Activated CD8-positive, alpha-beta memory T cell treated with anti-CD3 and anti-CD28 coated beads for 1 hour (primary cell): ENCODE data around the gene TXN.
"Not testable (repeated sequence)": the region's sequence is repeated elsewhere in the genome, so short reads cannot be mapped to it uniquely, and the experiment has no call there.

Experiments used
- DNase-seq, 2 donors: peaks; one replicate each; pipeline ENCODE4 v3.0.0-alpha.2; 2020; ENCODE audit warnings: low read depth in 1 of 2; ENCODE audit errors: extremely low read depth in 1 of 2

The TXN gene

DNA sequence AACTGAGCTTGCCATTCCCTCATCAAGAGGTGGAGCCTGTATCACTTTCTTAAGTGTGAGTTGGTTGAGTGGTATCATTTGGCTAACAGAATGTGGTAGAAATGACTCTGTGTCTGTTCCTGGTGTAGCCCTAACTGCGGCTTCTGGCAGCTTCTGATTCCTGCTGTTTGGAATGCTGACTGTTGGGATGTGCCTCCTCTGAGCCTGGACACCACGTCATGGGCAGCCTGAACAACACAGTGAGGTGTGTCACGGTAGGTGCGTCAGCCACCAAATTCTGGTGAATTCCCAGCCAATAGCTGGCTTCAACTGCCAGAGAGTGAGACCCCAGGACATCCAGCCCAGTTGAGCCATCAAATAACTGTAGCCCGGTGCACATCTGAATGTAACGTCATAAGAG lies 42.2 kb downstream of the TXN start:
- no peak for DNase-seq

DNA sequence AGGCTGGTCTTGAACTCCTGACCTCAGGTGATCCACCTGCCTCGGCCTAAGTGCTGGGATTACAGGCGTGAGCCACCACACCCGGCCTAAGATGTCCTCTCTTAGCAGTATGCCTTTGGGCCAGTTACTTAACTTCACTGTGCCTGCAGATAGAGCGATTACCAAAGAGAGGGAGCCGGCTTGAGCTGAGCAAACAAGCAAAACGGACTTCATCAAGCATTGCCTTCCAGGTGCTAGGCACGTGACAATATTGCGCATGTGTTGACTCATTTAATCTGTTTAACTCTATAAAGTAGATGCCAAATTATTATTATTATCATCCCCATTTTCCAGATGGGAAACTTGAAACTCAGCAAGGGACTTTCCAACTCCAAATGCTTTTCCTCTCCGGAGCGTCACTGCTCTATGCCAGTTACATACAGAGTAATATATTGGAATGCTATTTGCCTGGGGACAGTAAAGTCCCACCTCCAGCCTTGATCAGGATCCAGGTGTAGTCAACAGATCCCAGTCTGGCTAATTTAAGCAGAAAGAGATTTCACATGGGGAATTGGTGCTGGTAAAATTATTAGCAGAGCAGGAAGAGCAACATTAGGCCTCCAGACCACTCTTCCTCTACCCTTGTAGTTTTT lies 42.8 kb downstream of the TXN start:
- no peak for DNase-seq

GRCh38 chr9:110208031-110208430 lies 48.3 kb downstream of the TXN start, which contains the start of gene C9orf152:
TSS of gene C9orf152 (minus strand) at chr9:110208159. CDS start at chr9:110207579, 580 bp downstream.
- no peak for DNase-seq

- DNase-seq: no peak
Measured at GRCh38 chr9:110207071-110207641, 49.2 kb downstream of the TXN start.

- DNase-seq: no peak
Measured at GRCh38 chr9:110206389-110206788, 49.9 kb downstream of the TXN start.

- not testable (repeated sequence) for DNase-seq
Measured at GRCh38 chr9:110205612-110206011, 50.7 kb downstream of the TXN start.

GRCh38 chr9:110202232-110202631 lies 54.1 kb downstream of the TXN start:
- DNase-seq: no peak

DNA sequence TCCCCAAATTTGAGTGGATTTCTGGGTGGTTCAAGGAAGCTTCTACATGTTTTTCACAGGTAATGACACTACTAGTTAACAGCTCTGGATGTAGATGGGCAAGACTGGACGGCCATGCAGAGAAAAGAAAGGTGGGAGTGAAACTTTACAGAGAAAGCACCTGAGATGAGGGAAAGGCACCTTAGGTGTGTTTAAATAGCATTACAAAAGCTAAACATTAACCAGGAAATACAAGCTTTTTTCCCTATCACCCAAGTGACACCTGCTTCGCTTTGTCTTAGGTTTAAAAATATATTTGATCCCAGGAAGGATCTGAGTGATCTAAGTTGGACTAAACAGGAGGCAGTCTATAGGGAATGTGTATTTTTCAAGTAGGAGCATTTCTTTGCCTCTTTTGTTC lies 56.7 kb downstream of the TXN start:
- DNase-seq: no peak

DNA sequence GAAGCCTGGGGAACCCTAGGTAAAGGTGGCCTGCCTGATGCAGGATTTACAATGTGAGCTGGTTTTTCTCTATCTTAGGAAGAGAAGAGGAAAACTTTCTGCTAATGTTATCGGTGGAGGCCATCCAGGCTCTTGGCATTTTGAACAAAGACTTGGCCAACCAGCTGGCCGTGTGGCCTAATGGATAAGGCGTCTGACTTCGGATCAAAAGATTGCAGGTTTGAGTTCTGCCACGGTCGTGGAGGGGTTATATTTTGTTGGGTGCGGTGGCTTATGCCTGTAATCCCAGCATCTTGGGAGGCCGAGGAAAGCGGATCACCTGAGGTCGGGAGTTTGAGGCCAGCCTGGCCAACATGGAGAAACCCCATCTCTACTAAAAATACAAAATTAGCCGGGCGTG lies 58.0 kb downstream of the TXN start:
- DNase-seq: no peak

- no peak for DNase-seq
Measured at GRCh38 chr9:110197330-110198187, 58.7 kb downstream of the TXN start.

- not testable (repeated sequence) for DNase-seq
Measured at GRCh38 chr9:110196084-110196499, 60.2 kb downstream of the TXN start.
